H1 (cell line): ENCODE results near the gene CMSS1. TPM values are rescaled to one million over a fixed set of nuclear protein-coding genes. Genes with fewer than 3 reads are reported as not detected.

Experiments
- CTCF ChIA-PET: fragments of 300-600 bp; sonication (Branson Sonifier 250); formaldehyde crosslinking; loops from one replicate; lab custom pipeline; 2021; ENCODE audit not compliant: partially characterized antibody; lab: Charles Lee
- POLR2A ChIA-PET: fragments of 300-600 bp; sonication (Branson Sonifier 250); formaldehyde crosslinking; loops from one replicate; lab custom pipeline; 2021; ENCODE audit warnings: inconsistent platforms; ENCODE audit not compliant: partially characterized antibody; lab: Charles Lee
- DNase-seq, 2 experiments: peaks; one replicate each; pipeline versions ENCODE4 v3.0.0 to v3.0.0-alpha.2; 2010 to 2022; ENCODE audit warnings: low spot score in 2 of 2, low read depth in 1 of 2, mixed read lengths in 1 of 2
- FAIRE-seq: peaks from 2 replicates; lab custom pipeline; 2011; peaks lifted over from hg19 to GRCh38; lab: Jason Lieb, UNC
- H2AFZ ChIP-seq: 2 replicates; pipeline ENCODE4 v1.8.1; 2012; ENCODE audit warnings: low read length, inconsistent platforms
- H2AK5ac ChIP-seq: 2 replicates; pipeline ENCODE4 v1.6.1; 2013; ENCODE audit warnings: low read depth, low read length
- H2BK120ac ChIP-seq: replicated peaks from 2 replicates; pipeline ENCODE3; 2013; ENCODE audit warnings: low read depth, low read length, inconsistent platforms
- H2BK12ac ChIP-seq: 2 replicates; pipeline ENCODE4 v1.6.1; 2013; ENCODE audit warnings: low read depth, low read length
- H2BK15ac ChIP-seq: 2 replicates; pipeline ENCODE4 v1.6.1; 2013; ENCODE audit warnings: low read length
- H2BK20ac ChIP-seq: 2 replicates; pipeline ENCODE4 v1.6.1; 2013; ENCODE audit warnings: low read length
- H2BK5ac ChIP-seq: 2 replicates; pipeline ENCODE4 v1.6.1; 2013; ENCODE audit warnings: low read depth, low read length
- H3K14ac ChIP-seq: 2 replicates; pipeline ENCODE4 v1.6.1; 2013; ENCODE audit warnings: inconsistent platforms; ENCODE audit not compliant: insufficient read length
- H3K18ac ChIP-seq: 2 replicates; pipeline ENCODE4 v1.6.1; 2013; ENCODE audit warnings: low read length; ENCODE audit errors: extremely low read depth
- H3K23ac ChIP-seq: 2 replicates; pipeline ENCODE4 v1.6.1; 2013; ENCODE audit warnings: inconsistent platforms; ENCODE audit not compliant: insufficient read length
- H3K23me2 ChIP-seq: 2 replicates; pipeline ENCODE4 v1.6.1; 2013; ENCODE audit warnings: low read depth, low read length
- H3K27ac ChIP-seq: 2 replicates; pipeline ENCODE4 v1.6.1; 2011; ENCODE audit warnings: low read depth, low read length, inconsistent platforms
- H3K27me3 ChIP-seq, 4 experiments: replicated peaks in 1 of 4; 1 replicate in 1 of 4; 2 replicates in 3 of 4; pipeline versions ENCODE4 v1.6.1 to v1.8.1; 2011 to 2013; ENCODE audit warnings: low read length in 3 of 4, mild to moderate bottlenecking in 3 of 4, inconsistent platforms in 2 of 4, mixed read lengths in 2 of 4, moderate library complexity in 1 of 4; ENCODE audit not compliant: control insufficient read depth in 3 of 4, insufficient read depth in 3 of 4; ENCODE audit errors: extremely low read depth in 1 of 4
- H3K36me3 ChIP-seq, 4 experiments: 2 replicates each; pipeline versions ENCODE4 v1.6.1 to v1.8.1; 2011 to 2013; ENCODE audit warnings: mild to moderate bottlenecking in 4 of 4, low read length in 3 of 4, moderate library complexity in 2 of 4, control low read depth in 1 of 4, inconsistent platforms in 1 of 4; ENCODE audit not compliant: insufficient read depth in 4 of 4, control insufficient read depth in 2 of 4
- H3K4ac ChIP-seq: replicated peaks from 2 replicates; pipeline ENCODE3; 2013; ENCODE audit warnings: low read length, low read depth, mixed read lengths, inconsistent platforms; ENCODE audit not compliant: insufficient read length
- H3K4me1 ChIP-seq, 4 experiments: replicated peaks in 1 of 4; 1 replicate in 1 of 4; 2 replicates in 3 of 4; pipeline versions ENCODE4 v1.6.1 to v1.8.1; 2011 to 2013; ENCODE audit warnings: low read length in 3 of 4, inconsistent platforms in 2 of 4, mixed read lengths in 1 of 4; ENCODE audit not compliant: insufficient read depth in 4 of 4, control insufficient read depth in 3 of 4
- H3K4me2 ChIP-seq, 2 experiments: 2 replicates each; pipeline versions ENCODE4 v1.6.1 to v1.8.1; 2011 to 2013; ENCODE audit warnings: low read depth in 2 of 2, low read length in 2 of 2, control low read depth in 1 of 2, inconsistent platforms in 1 of 2, mild to moderate bottlenecking in 1 of 2; ENCODE audit not compliant: insufficient read depth in 1 of 2
- H3K4me3 ChIP-seq, 4 experiments: fragments of 200-600, 300-600 bp in 1 of 4; sonication (generic), shearing (Covaris generic), sonication (Bioruptor Twin) in 1 of 4; 2 replicates each; pipeline versions ENCODE4 v1.5.1 to v1.8.1; 2011 to 2016; ENCODE audit warnings: low read length in 4 of 4, low read depth in 3 of 4, control low read depth in 2 of 4, inconsistent platforms in 2 of 4, mild to moderate bottlenecking in 2 of 4, mixed read lengths in 1 of 4, moderate library complexity in 1 of 4; ENCODE audit not compliant: insufficient read depth in 2 of 4; ENCODE audit errors: extremely low read depth in 1 of 4
- H3K56ac ChIP-seq: replicated peaks from 2 replicates; pipeline ENCODE3; 2013; ENCODE audit warnings: low read depth, mild to moderate bottlenecking, mixed read lengths, low read length, inconsistent platforms; ENCODE audit not compliant: insufficient read length
- H3K79me1 ChIP-seq: 2 replicates; pipeline ENCODE4 v1.6.1; 2013; ENCODE audit warnings: low read depth, low read length, control low read depth
- H3K79me2 ChIP-seq, 2 experiments: 2 replicates each; pipeline versions ENCODE4 v1.6.1 to v1.8.1; 2012 to 2013; ENCODE audit warnings: low read length in 2 of 2, mild to moderate bottlenecking in 2 of 2, inconsistent platforms in 1 of 2; ENCODE audit not compliant: insufficient read depth in 2 of 2, control insufficient read depth in 1 of 2
- H3K9ac ChIP-seq, 4 experiments: replicated peaks in 1 of 4; 1 replicate in 1 of 4; 2 replicates in 3 of 4; pipeline versions ENCODE4 v1.6.1 to v1.8.1; 2011 to 2013; ENCODE audit warnings: low read depth in 3 of 4, low read length in 3 of 4, control low read depth in 2 of 4, mild to moderate bottlenecking in 2 of 4, moderate library complexity in 2 of 4, inconsistent platforms in 1 of 4; ENCODE audit errors: extremely low read depth in 1 of 4
- H3K9me3 ChIP-seq, 2 experiments: 2 replicates each; pipeline versions ENCODE4 v1.6.1 to v1.8.1; 2012 to 2013; ENCODE audit warnings: mild to moderate bottlenecking in 2 of 2, moderate library complexity in 2 of 2, control low read depth in 1 of 2, inconsistent platforms in 1 of 2, low read depth in 1 of 2, low read length in 1 of 2, mixed read lengths in 1 of 2; ENCODE audit not compliant: insufficient read depth in 2 of 2
- H4K20me1 ChIP-seq, 2 experiments: replicated peaks in 1 of 2; 2 replicates each; pipeline versions ENCODE3 to v1.8.1; 2011 to 2013; ENCODE audit warnings: inconsistent platforms in 2 of 2, low read length in 2 of 2, mild to moderate bottlenecking in 1 of 2; ENCODE audit not compliant: insufficient read depth in 2 of 2, control insufficient read depth in 1 of 2
- H4K5ac ChIP-seq: 2 replicates; pipeline ENCODE4 v1.6.1; 2013; ENCODE audit warnings: low read length, low read depth, mixed read lengths, inconsistent platforms; ENCODE audit not compliant: insufficient read length
- H4K8ac ChIP-seq: 2 replicates; pipeline ENCODE4 v1.8.0; 2013; ENCODE audit warnings: mild to moderate bottlenecking, moderate library complexity, low read length, inconsistent platforms; ENCODE audit not compliant: insufficient read depth; ENCODE audit errors: extremely low read depth
- H4K91ac ChIP-seq: replicated peaks from 2 replicates; pipeline ENCODE3; 2013; ENCODE audit warnings: low read length, mixed read lengths, inconsistent platforms; ENCODE audit not compliant: insufficient read length
- ASH2L ChIP-seq: fragments of 200-600, 300-600 bp; sonication (generic); IDR thresholded peaks from one replicate; pipeline ENCODE4 v1.7.1; 2017; ENCODE audit warnings: low read length
- BCL11A ChIP-seq, 2 experiments: IDR thresholded peaks; one replicate each; pipeline ENCODE4 v1.6.1; 2011; ENCODE audit warnings: low read depth in 2 of 2, low read length in 2 of 2, mild to moderate bottlenecking in 2 of 2
- CBX8 ChIP-seq: fragments of 300-800, 300-1000 bp; sonication (generic); IDR thresholded peaks from 2 replicates; pipeline ENCODE4 v1.7.1; 2016; ENCODE audit warnings: low read depth, low read length, borderline replicate concordance
- E2F6 ChIP-seq: IDR thresholded peaks from 2 replicates; pipeline ENCODE4 v1.6.1; 2012; ENCODE audit warnings: inconsistent platforms
- FOSL1 ChIP-seq: IDR thresholded peaks from 2 replicates; pipeline ENCODE4 v1.6.1; 2011; ENCODE audit warnings: mild to moderate bottlenecking, low read depth, low read length, moderate library complexity; ENCODE audit not compliant: insufficient read depth
- HDAC6 ChIP-seq: IDR thresholded peaks from one replicate; pipeline ENCODE4 v1.7.1; 2012; ENCODE audit warnings: low read depth, mild to moderate bottlenecking, inconsistent platforms, low read length, moderate library complexity
- JUN ChIP-seq: IDR thresholded peaks from 2 replicates; pipeline ENCODE4 v1.6.1; 2011; ENCODE audit warnings: low read depth, mild to moderate bottlenecking, improper control_type of control experiment, low read length
- MAX ChIP-seq: IDR thresholded peaks from 2 replicates; pipeline ENCODE4 v1.6.1; 2012; ENCODE audit warnings: inconsistent platforms
- POU5F1 ChIP-seq: IDR thresholded peaks from 2 replicates; pipeline ENCODE4 v1.6.1; 2011; ENCODE audit warnings: low read depth, mild to moderate bottlenecking, low read length, moderate library complexity
- RNF2 ChIP-seq: fragments of 200-900, 300-1000 bp; sonication (generic); IDR thresholded peaks from 2 replicates; pipeline ENCODE4 v1.7.1; 2016; ENCODE audit warnings: borderline replicate concordance, low read depth, mild to moderate bottlenecking, antibody characterized with exemption, low read length; ENCODE audit not compliant: poor library complexity, severe bottlenecking; ENCODE audit errors: missing control alignments
- SP2 ChIP-seq: IDR thresholded peaks from 2 replicates; pipeline ENCODE4 v1.6.1; 2012; ENCODE audit warnings: mild to moderate bottlenecking, low read length, inconsistent platforms
- TAF1 ChIP-seq: IDR thresholded peaks from 2 replicates; pipeline ENCODE4 v1.6.1; 2011; ENCODE audit warnings: mild to moderate bottlenecking, low read depth, low read length
- ZNF274 ChIP-seq: IDR thresholded peaks from 2 replicates; pipeline ENCODE4 v1.7.0; 2012; ENCODE audit warnings: low read length, borderline replicate concordance; ENCODE audit errors: extremely low read depth
- whole genome bisulfite sequencing, 2 experiments: shearing (Covaris generic) in 1 of 2; methylation state at CpG; one replicate each; pipeline versions ENCODE4 v1.1.6 to v1.1.7; 2013 to 2015; ENCODE audit warnings: low lambda C conversion rate in 2 of 2, mixed read lengths in 2 of 2, inconsistent platforms in 1 of 2, low coverage in 1 of 2, missing lambda C conversion rate in 1 of 2; ENCODE audit not compliant: insufficient replicate concordance in 2 of 2, insufficient coverage in 1 of 2, insufficient read length in 1 of 2; ENCODE audit errors: extremely low coverage in 1 of 2, missing lambda C conversion rate in 1 of 2; 5-methylcytosine and 5-hydroxymethylcytosine counted together
- polyA plus RNA-seq, 7 experiments: library from polyadenylated mRNA; depleted of rRNA in 3 of 7; stranded (reverse) in 5 of 7; unstranded in 2 of 7; fragments of >200 nt in 5 of 7; fragments of 200-250 nt in 2 of 7; gene quantifications; 1 replicate in 5 of 7; 2 replicates in 1 of 7; 4 replicates in 1 of 7; pipeline versions ENCODE4 v1.2.1 to v1.2.3, GENCODE V29; 2011 to 2013; ENCODE audit warnings: missing spikeins in 2 of 7, mixed read lengths in 2 of 7
- total RNA-seq: library from RNA; stranded (reverse); fragmentation: NEBNext Ultra II Directional; extraction: Animal tissue kit (Norgen Biotek cat#: 25700); gene quantifications from 2 replicates; pipeline ENCODE4 v1.2.1, GENCODE V29; 2021

Gene CMSS1
- total and polyA plus RNA-seq, 2 of the 8 experiments (the other 6 are each of a cell fraction or from before 2014, with no cell fraction given): 15.2 to 75.1 TPM

GRCh38 chr3:100165926-100166550, 348.4 kb downstream of the CMSS1 start:
- no peak overlapping the region for H3K23ac ChIP-seq
- H4K91ac ChIP-seq: no peak overlapping the region
- no peaks in the 10 kb centered on the region for H3K79me2 ChIP-seq
- no peak overlapping the region for H3K4me3 ChIP-seq
- no peak overlapping the region for H2BK120ac ChIP-seq
- DNase-seq: no peak
- H3K36me3 ChIP-seq: no peaks in the 10 kb centered on the region; a peak in 2 of 8 replicates
- 92% methylated on average over 2 of the region's 2 CpGs; no CpG with 5 or more reads in 1 of the 2 experiments for whole genome bisulfite sequencing, 2 experiments
- H3K23me2 ChIP-seq: no peaks in the 10 kb centered on the region
- no peak overlapping the region for H3K18ac ChIP-seq
- H3K27me3 ChIP-seq: no peaks in the 10 kb centered on the region
- CTCF ChIA-PET: interaction anchor here (0.6 to 0.9 kb wide), 2 partner anchors 27 to 55 kb away, joined by 3 to 5 read pairs; no protein-coding TSS in a partner anchor
- no peak overlapping the region for H2BK12ac ChIP-seq
- FAIRE-seq: no peak
- H2AK5ac ChIP-seq: no peak overlapping the region
- no peak overlapping the region for H2BK20ac ChIP-seq
- no peak overlapping the region for H2BK15ac ChIP-seq
- H3K27ac ChIP-seq: no peak overlapping the region
- H3K56ac ChIP-seq: no peak overlapping the region
- no peaks in the 10 kb centered on the region for H3K4me1 ChIP-seq
- no peak overlapping the region for H3K9ac ChIP-seq
- POLR2A ChIA-PET: no interaction called here
- no peaks in the 10 kb centered on the region for H3K9me3 ChIP-seq
- H4K20me1 ChIP-seq: no peaks in the 10 kb centered on the region
- no peak overlapping the region for H3K14ac ChIP-seq
- H4K5ac ChIP-seq: no peak overlapping the region
- H2BK5ac ChIP-seq: no peak overlapping the region
- no peak overlapping the region for H4K8ac ChIP-seq
- H3K4ac ChIP-seq: no peak overlapping the region
- no peaks in the 10 kb centered on the region for H3K79me1 ChIP-seq
- no peak overlapping the region for H3K4me2 ChIP-seq
- no peak overlapping the region for H2AFZ ChIP-seq
- TF ChIP-seq RNF2: no peak
- no peak for TF ChIP-seq E2F6
- TF ChIP-seq ZNF274: no peak
- TF ChIP-seq FOSL1: no peak
- TF ChIP-seq MAX: no peak
- no peak for TF ChIP-seq TAF1
- TF ChIP-seq ASH2L: no peak
- TF ChIP-seq BCL11A (IDR thresholded peaks at IDR 0.05; ENCODE audit: low read depth in 2 of 2, low read length in 2 of 2): no peak
- no peak for TF ChIP-seq SP2
- no peak for TF ChIP-seq POU5F1
- TF ChIP-seq JUN: no peak
- TF ChIP-seq CBX8: no peak
- TF ChIP-seq HDAC6: no peak
